Esophagus squamous epithelium (tissue), 4 donors: Measurements from ENCODE around the gene FAM171A2.

Source experiments
- POLR2A ChIP-seq, 4 donors: fragments of 450-650 bp; IDR thresholded peaks; one replicate each; pipeline ENCODE4 v1.6.1; 2017; ENCODE audit warnings: antibody characterized with exemption in 4 of 4, mild to moderate bottlenecking in 4 of 4, moderate library complexity in 3 of 4
- TF ChIP-seq, protein P1 (sequence below), 6 experiments: fragments of 450-650 bp in 4 of 6; fragments of 200-600 bp in 2 of 6; sonication (generic) in 2 of 6; IDR thresholded peaks; one replicate each; pipeline ENCODE4 v1.5.1; 2016 to 2019; ENCODE audit warnings: antibody characterized with exemption in 6 of 6, mild to moderate bottlenecking in 4 of 6, moderate library complexity in 4 of 6

DNA sequence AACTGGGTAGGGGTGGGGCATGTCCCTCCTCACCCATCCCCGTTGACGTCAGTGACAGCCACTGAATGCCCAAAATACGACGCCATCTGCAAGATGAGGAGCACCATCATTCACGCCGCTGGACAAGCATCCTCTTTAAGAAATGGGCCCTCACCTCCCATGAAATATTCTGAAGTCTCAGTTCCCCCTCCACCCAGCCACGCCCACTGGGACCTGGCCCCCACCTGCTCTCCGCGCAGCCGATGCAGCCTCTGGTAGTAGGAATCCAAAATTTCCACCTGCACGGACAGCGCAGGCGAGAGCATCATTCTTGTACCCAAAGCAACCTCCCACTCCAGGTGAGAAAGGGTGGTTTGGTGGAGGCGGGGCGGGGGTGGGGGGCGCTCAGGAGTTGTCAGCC is 20.2 kb upstream of the FAM171A2 start:
- no peak for TF ChIP-seq POLR2A (IDR thresholded peaks at IDR 0.05)
- TF ChIP-seq, protein P1, sequence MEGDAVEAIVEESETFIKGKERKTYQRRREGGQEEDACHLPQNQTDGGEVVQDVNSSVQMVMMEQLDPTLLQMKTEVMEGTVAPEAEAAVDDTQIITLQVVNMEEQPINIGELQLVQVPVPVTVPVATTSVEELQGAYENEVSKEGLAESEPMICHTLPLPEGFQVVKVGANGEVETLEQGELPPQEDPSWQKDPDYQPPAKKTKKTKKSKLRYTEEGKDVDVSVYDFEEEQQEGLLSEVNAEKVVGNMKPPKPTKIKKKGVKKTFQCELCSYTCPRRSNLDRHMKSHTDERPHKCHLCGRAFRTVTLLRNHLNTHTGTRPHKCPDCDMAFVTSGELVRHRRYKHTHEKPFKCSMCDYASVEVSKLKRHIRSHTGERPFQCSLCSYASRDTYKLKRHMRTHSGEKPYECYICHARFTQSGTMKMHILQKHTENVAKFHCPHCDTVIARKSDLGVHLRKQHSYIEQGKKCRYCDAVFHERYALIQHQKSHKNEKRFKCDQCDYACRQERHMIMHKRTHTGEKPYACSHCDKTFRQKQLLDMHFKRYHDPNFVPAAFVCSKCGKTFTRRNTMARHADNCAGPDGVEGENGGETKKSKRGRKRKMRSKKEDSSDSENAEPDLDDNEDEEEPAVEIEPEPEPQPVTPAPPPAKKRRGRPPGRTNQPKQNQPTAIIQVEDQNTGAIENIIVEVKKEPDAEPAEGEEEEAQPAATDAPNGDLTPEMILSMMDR (IDR thresholded peaks at IDR 0.05), result no peak
